Stimulated activated naive CD8-positive, alpha-beta T cell treated with anti-CD3 and anti-CD28 coated beads, Interleukin-15, amount 100 ng/mL, for 72 hours (primary cell): ENCODE results near the gene HLA-DPB1.
"Not testable (repeated sequence)": the region's sequence is repeated elsewhere in the genome, so short reads cannot be mapped to it uniquely, and the experiment has no call there.

ENCODE experiments used
- ATAC-seq: fragments of 150-1000 bp; cut with Tn5 transposase; 2 replicates; pipeline ENCODE4 v1.10.0; 2021; ENCODE audit warnings: mild to moderate bottlenecking, moderate library complexity
- DNase-seq, 2 donors: peaks; one replicate each; pipeline ENCODE4 v3.0.0; 2021 to 2022
- H3K27ac Mint-ChIP-seq, 2 donors: one replicate each; pipeline ENCODE4 v1.8.0; 2022; ENCODE audit warnings: mild to moderate bottlenecking in 2 of 2, mixed read lengths in 2 of 2, moderate library complexity in 2 of 2
- H3K27me3 Mint-ChIP-seq: one replicate; pipeline ENCODE4 v1.8.0; 2022; ENCODE audit warnings: mixed read lengths
- H3K4me1 Mint-ChIP-seq: one replicate; pipeline ENCODE4 v1.8.0; 2022; ENCODE audit warnings: mild to moderate bottlenecking, mixed read lengths
- H3K4me3 Mint-ChIP-seq, 2 donors: one replicate each; pipeline ENCODE4 v1.8.0; 2022; ENCODE audit warnings: mild to moderate bottlenecking in 2 of 2, mixed read lengths in 2 of 2, moderate library complexity in 1 of 2
- H3K9me3 Mint-ChIP-seq, 2 donors: one replicate each; pipeline ENCODE4 v1.8.0; 2022; ENCODE audit warnings: mixed read lengths in 2 of 2

Gene HLA-DPB1

DNA sequence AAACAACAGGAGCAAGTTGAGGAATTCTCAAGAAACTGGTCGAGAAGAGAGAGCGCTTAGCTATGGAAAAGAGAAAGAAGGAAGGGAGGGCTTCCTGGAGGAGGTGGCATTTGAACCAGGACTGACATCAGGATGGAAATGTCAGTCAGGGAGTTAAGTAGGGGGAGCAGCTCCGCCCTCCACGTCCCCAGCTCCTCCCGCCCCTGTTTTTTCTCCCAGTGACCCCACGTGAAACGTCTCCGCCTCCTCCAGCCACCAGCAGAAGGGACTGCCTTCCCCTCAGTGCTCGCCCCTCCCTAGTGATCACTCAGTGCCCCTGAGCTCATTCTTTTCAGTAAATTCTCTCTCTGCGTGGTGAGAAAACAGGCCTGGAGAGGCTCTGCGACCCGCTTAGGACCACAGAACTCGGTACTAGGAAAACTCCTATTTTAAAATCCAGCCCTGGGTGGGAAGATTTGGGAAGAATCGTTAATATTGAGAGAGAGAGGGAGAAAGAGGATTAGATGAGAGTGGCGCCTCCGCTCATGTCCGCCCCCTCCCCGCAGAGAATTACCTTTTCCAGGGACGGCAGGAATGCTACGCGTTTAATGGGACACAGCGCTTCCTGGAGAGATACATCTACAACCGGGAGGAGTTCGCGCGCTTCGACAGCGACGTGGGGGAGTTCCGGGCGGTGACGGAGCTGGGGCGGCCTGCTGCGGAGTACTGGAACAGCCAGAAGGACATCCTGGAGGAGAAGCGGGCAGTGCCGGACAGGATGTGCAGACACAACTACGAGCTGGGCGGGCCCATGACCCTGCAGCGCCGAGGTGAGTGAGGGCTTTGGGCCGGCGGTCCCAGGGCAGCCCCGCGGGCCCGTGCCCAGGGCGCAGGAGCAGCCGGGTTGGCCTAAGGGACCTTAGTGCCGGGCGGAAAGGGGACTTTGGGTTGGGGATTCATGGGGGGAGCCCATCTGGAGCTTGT lies 4.6 kb downstream of the HLA-DPB1 start:
- Mint-ChIP-seq H3K4me3 (peak overlapping the region; percentile 68 to 70), H3K27me3 (no peaks in the 10 kb centered on the region), H3K4me1 (peaks cover 66% of the 10 kb centered on the region), H3K27ac (peak overlapping the region in 1 of 2 donors; percentile 2), H3K9me3 (no peaks in the 10 kb centered on the region)
- ATAC-seq (no peak), DNase-seq (no peak)

GRCh38 chr6:33081098-33081824 lies 5.5 kb downstream of the HLA-DPB1 start:
- Mint-ChIP-seq H3K9me3 (no peaks in the 10 kb centered on the region), H3K4me1 (peaks cover 62% of the 10 kb centered on the region), H3K4me3 (peak overlapping the region; percentile 24 to 70), H3K27me3 (no peaks in the 10 kb centered on the region), H3K27ac (no peak overlapping the region)
- no peak for ATAC-seq
- no peak for DNase-seq

DNA sequence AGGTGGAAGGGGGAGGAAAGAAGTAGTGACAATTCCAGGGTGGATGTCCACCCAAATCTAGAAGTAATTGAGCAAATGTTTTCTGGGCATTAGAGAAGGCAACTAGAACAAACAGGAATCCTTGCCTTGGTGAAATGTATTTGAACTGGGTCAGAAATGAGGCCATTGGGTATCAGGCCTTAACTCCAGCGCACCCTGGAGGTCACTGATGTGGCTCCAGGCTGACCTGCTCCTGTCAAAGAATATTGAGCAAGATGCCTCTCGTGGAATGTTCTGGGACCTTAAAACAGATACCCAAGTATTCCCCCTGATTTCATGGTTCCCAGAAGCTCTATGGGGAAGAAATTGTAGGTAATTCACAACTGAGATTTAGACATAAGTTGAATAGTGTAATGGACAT lies 6.9 kb downstream of the HLA-DPB1 start:
- H3K27me3 Mint-ChIP-seq = no peaks in the 10 kb centered on the region
- no peak overlapping the region for H3K4me3 Mint-ChIP-seq
- ATAC-seq (peak; percentile 61), DNase-seq (no peak)
- peak overlapping the region in 1 of 2 donors; percentile 47 for H3K27ac Mint-ChIP-seq
- peaks cover 50% of the 10 kb centered on the region for H3K4me1 Mint-ChIP-seq
- H3K9me3 Mint-ChIP-seq = no peaks in the 10 kb centered on the region

GRCh38 chr6:33085627-33086026 lies 9.8 kb downstream of the HLA-DPB1 start:
- no peak for ATAC-seq
- Mint-ChIP-seq H3K9me3 (no peaks in the 10 kb centered on the region), H3K4me3 (no peak overlapping the region), H3K27ac (peak overlapping the region in 1 of 2 donors; percentile 45), H3K4me1 (peaks cover 24% of the 10 kb centered on the region), H3K27me3 (no peaks in the 10 kb centered on the region)
- no peak for DNase-seq

GRCh38 chr6:33088258-33088930 lies 12.6 kb downstream of the HLA-DPB1 start:
- no peak for ATAC-seq
- Mint-ChIP-seq H3K4me3 (no peak overlapping the region), H3K27ac (peak overlapping the region in 1 of 2 donors; percentile 89), H3K9me3 (no peaks in the 10 kb centered on the region), H3K27me3 (no peaks in the 10 kb centered on the region), H3K4me1 (peaks cover 6% of the 10 kb centered on the region)
- no peak for DNase-seq

DNA sequence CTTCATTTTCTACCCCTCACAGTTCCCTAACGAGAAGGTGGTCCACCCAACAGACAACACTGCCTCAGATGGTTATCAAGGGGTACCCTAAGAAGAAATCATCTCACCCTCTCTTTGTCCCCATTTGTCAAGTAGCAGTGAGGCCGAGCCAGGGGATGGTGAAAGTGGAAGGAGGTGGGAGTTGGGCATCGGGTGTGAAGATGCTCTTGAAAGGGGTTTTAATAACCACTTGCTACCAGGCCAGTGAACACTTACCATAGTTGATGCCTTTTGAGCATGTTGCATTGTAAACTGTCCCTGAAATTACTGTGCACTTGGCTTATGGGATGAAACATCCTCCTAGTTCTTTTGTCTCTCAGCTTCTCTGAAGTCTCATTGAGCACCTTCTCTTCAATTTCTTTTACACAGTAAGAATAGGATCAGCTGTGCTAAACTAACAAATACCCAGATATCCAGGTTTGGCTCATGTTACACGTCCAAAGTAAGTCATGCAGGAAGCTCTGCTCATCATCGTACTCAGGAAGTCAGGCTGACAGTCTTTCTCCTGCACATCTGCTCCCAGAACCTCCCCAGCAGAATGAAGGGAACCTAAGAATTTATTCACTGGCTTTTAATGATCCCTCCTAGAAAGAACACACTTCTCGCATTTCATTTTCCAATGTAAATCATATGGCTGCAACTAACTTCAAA lies 13.3 kb downstream of the HLA-DPB1 start:
- Mint-ChIP-seq H3K4me3 (no peak overlapping the region), H3K9me3 (no peaks in the 10 kb centered on the region), H3K27me3 (no peaks in the 10 kb centered on the region), H3K4me1 (peaks cover 6% of the 10 kb centered on the region), H3K27ac (no peak overlapping the region)
- ATAC-seq (no peak), DNase-seq (no peak)

DNA sequence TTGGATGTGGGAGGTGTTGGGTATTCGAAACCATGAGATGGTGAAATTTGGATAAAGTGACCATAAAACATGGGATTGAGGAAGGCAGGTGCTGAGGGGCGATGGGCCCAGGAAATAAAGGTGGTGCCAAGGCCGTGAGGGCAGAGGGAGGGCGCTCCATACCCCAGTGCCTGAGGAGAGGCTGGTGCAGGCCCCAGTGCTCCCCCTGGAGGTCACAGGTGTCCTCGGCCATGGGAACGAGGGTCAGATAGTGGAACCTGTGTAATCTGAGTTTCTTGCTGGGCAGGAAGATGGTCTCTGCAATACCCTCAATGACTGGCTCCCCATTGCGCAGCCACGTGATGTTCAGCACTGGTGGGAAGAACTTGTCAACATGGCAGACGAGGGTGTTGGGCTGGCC lies 16.2 kb downstream of the HLA-DPB1 start:
- Mint-ChIP-seq H3K27ac (no peak overlapping the region), H3K4me1 (peaks cover 6% of the 10 kb centered on the region), H3K4me3 (no peak overlapping the region), H3K27me3 (peaks cover 14% of the 10 kb centered on the region), H3K9me3 (no peaks in the 10 kb centered on the region)
- DNase-seq (peak; percentile 32 to 66), ATAC-seq (peak; percentile 92)

- peaks cover 6% of the 10 kb centered on the region for H3K4me1 Mint-ChIP-seq
- peak overlapping the region in 1 of 2 donors; percentile 5 for H3K27ac Mint-ChIP-seq
- H3K27me3 Mint-ChIP-seq = peaks cover 14% of the 10 kb centered on the region
- ATAC-seq = no peak
- H3K9me3 Mint-ChIP-seq = peaks cover 0 to 2% of the 10 kb centered on the region in 2 donors
- DNase-seq = no peak
- H3K4me3 Mint-ChIP-seq = no peak overlapping the region
Measured at GRCh38 chr6:33092385-33092784, 16.6 kb downstream of the HLA-DPB1 start.

DNA sequence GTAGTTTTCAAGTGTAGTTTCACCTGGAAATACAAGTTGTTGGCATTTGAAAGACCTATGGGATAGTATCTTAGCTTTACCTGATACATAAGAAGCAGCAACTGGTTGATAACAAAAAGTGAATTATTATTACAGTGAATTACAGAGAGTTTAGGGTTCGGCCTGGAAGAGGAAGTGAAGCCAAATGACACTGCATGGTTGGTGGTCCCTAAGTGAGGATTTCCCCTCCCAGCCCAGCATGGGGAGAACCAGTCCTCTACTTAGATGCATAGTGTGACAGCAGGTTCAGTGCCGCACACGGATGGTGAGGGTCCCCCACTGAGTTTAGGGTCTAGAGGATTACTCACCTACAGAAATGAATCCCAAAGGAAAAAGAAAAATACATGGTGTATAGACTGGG lies 18.1 kb downstream of the HLA-DPB1 start:
- Mint-ChIP-seq H3K4me1 (peaks cover 6% of the 10 kb centered on the region), H3K4me3 (no peak overlapping the region), H3K9me3 (peaks cover 7 to 17% of the 10 kb centered on the region in 2 donors), H3K27ac (no peak overlapping the region), H3K27me3 (peaks cover 23% of the 10 kb centered on the region)
- DNase-seq (no peak), ATAC-seq (no peak)

GRCh38 chr6:33095681-33096080 lies 19.9 kb downstream of the HLA-DPB1 start:
- H3K27me3 Mint-ChIP-seq = peaks cover 32% of the 10 kb centered on the region
- no peak overlapping the region for H3K27ac Mint-ChIP-seq
- no peak overlapping the region for H3K4me3 Mint-ChIP-seq
- no peak for DNase-seq
- no peak for ATAC-seq
- H3K9me3 Mint-ChIP-seq = peaks cover 20 to 34% of the 10 kb centered on the region in 2 donors
- H3K4me1 Mint-ChIP-seq = peaks cover 6% of the 10 kb centered on the region

GRCh38 chr6:33101121-33101737 lies 25.4 kb downstream of the HLA-DPB1 start:
- peak in 1 of 2 donors; percentile 2 for DNase-seq
- not testable (repeated sequence) for ATAC-seq, H3K27ac Mint-ChIP-seq, H3K4me3 Mint-ChIP-seq, H3K4me1 Mint-ChIP-seq
- Mint-ChIP-seq H3K9me3 (peaks cover 33 to 59% of the 10 kb centered on the region in 2 donors), H3K27me3 (peaks cover 43% of the 10 kb centered on the region)

- Mint-ChIP-seq H3K4me1 (no peaks in the 10 kb centered on the region), H3K4me3 (no peak overlapping the region), H3K27ac (no peak overlapping the region), H3K9me3 (peaks cover 26 to 43% of the 10 kb centered on the region in 2 donors), H3K27me3 (peaks cover 55% of the 10 kb centered on the region)
- ATAC-seq (no peak), DNase-seq (no peak)
Measured at GRCh38 chr6:33103776-33104175, 28.0 kb downstream of the HLA-DPB1 start.

GRCh38 chr6:33104887-33105286 lies 29.1 kb downstream of the HLA-DPB1 start:
- Mint-ChIP-seq H3K27ac (no peak overlapping the region), H3K4me3 (no peak overlapping the region), H3K4me1 (no peaks in the 10 kb centered on the region), H3K27me3 (peaks cover 54% of the 10 kb centered on the region), H3K9me3 (peaks cover 18 to 33% of the 10 kb centered on the region in 2 donors)
- DNase-seq (no peak), ATAC-seq (no peak)

GRCh38 chr6:33105386-33105785 lies 29.6 kb downstream of the HLA-DPB1 start:
- ATAC-seq (no peak), DNase-seq (no peak)
- Mint-ChIP-seq H3K9me3 (peaks cover 15 to 28% of the 10 kb centered on the region in 2 donors), H3K27ac (no peak overlapping the region), H3K27me3 (peaks cover 59% of the 10 kb centered on the region), H3K4me1 (no peaks in the 10 kb centered on the region), H3K4me3 (no peak overlapping the region)
